MV-4-11 (cell line): ENCODE data around the gene AMPH.

ENCODE experiments used
- DNase-seq: peaks from one replicate; lab custom pipeline; 2025; lab: John Stamatoyannopoulos, UW

Gene AMPH

GRCh38 chr7:38542156-38542555 is 89.0 kb downstream of the AMPH start:
- no peak for DNase-seq

- no peak for DNase-seq
Measured at GRCh38 chr7:38541440-38541839, 89.7 kb downstream of the AMPH start.

- no peak for DNase-seq
Measured at GRCh38 chr7:38539477-38540081, 91.6 kb downstream of the AMPH start.

- no peak for DNase-seq
Measured at GRCh38 chr7:38535073-38535472, 96.1 kb downstream of the AMPH start.

- DNase-seq, result no peak
Measured at GRCh38 chr7:38525857-38526256, 105.3 kb downstream of the AMPH start.

- DNase-seq, result no peak
Measured at GRCh38 chr7:38524786-38525185, 106.4 kb downstream of the AMPH start.

- no peak for DNase-seq
Measured at GRCh38 chr7:38520741-38521140, 110.4 kb downstream of the AMPH start.

GRCh38 chr7:38518541-38518940 is 112.6 kb downstream of the AMPH start:
- no peak for DNase-seq

GRCh38 chr7:38512704-38513103 is 118.5 kb downstream of the AMPH start:
- DNase-seq, result no peak

- no peak for DNase-seq
Measured at GRCh38 chr7:38512291-38512690, 118.9 kb downstream of the AMPH start.

GRCh38 chr7:38507384-38507783 is 123.8 kb downstream of the AMPH start:
- DNase-seq, result no peak

GRCh38 chr7:38506756-38507155 is 124.4 kb downstream of the AMPH start:
- DNase-seq, result no peak

GRCh38 chr7:38506004-38506403 is 125.2 kb downstream of the AMPH start:
- no peak for DNase-seq

- DNase-seq, result no peak
Measured at GRCh38 chr7:38504684-38505083, 126.5 kb downstream of the AMPH start.

- DNase-seq, result no peak
Measured at GRCh38 chr7:38502848-38503247, 128.3 kb downstream of the AMPH start.

- no peak for DNase-seq
Measured at GRCh38 chr7:38502289-38502688, 128.9 kb downstream of the AMPH start.

GRCh38 chr7:38492010-38492409 is 139.2 kb downstream of the AMPH start:
- no peak for DNase-seq

GRCh38 chr7:38482521-38482920 is 148.7 kb downstream of the AMPH start:
- DNase-seq, result no peak

- no peak for DNase-seq
Measured at GRCh38 chr7:38481401-38481800, 149.8 kb downstream of the AMPH start.

GRCh38 chr7:38478404-38478803 is 152.8 kb downstream of the AMPH start:
- DNase-seq, result no peak

GRCh38 chr7:38477333-38477732 is 153.8 kb downstream of the AMPH start:
- DNase-seq, result no peak

GRCh38 chr7:38476764-38477163 is 154.4 kb downstream of the AMPH start:
- DNase-seq, result no peak

GRCh38 chr7:38465956-38466355 is 165.2 kb downstream of the AMPH start:
- no peak for DNase-seq
